ENCODE data around the gene CREBRF. TPM values are rescaled to one million over a fixed set of nuclear protein-coding genes. Genes with fewer than 3 reads are reported as not detected.

CREBRF gene
- total and polyA plus RNA-seq, 9 of the 15 experiments (the other 6 are each of a cell fraction or from before 2014, with no cell fraction given): 1.1 to 4.9 (median 2.9) TPM

- no peak for TF ChIP-seq E4F1 (CRISPR knock-in tag; IDR thresholded peaks at IDR 0.05; ENCODE audit: borderline replicate concordance)
- TF ChIP-seq USF1 (CRISPR knock-in tag; IDR thresholded peaks at IDR 0.05): no peak
- no peak for TF ChIP-seq MLX (CRISPR knock-in tag; conservative IDR thresholded peaks at IDR 0.05)
- no peak for TF ChIP-seq RAD21 (CRISPR knock-in tag; conservative IDR thresholded peaks at IDR 0.05 in 1 of 2, IDR thresholded peaks at IDR 0.05 in 1 of 2)
- TF ChIP-seq FOXA3 (CRISPR knock-in tag; conservative IDR thresholded peaks at IDR 0.05 in 1 of 2, IDR thresholded peaks at IDR 0.05 in 1 of 2): peak in 1 of 2 experiments; percentile 90; a peak in 2 of 4 replicates
- TF ChIP-seq MEF2D (tag; conservative IDR thresholded peaks at IDR 0.05; ENCODE audit: low read depth): peak; percentile 60; the same call in 1 of the 2 replicates
- no peak for TF ChIP-seq ZEB2 (IDR thresholded peaks at IDR 0.05)
- no peak for TF ChIP-seq ZNF740 (CRISPR knock-in tag; IDR thresholded peaks at IDR 0.05)
- no peak for TF ChIP-seq ZNF740 (tag; IDR thresholded peaks at IDR 0.05)
- no peak for TF ChIP-seq ZNF124 (CRISPR knock-in tag; IDR thresholded peaks at IDR 0.05)
- TF ChIP-seq THAP7 (CRISPR knock-in tag; IDR thresholded peaks at IDR 0.05): no peak
- no peak for TF ChIP-seq AFF1 (IDR thresholded peaks at IDR 0.05; ENCODE audit: low read depth in 1 of 2, partially characterized antibody in 2 of 2)
- TF ChIP-seq ZBTB43 (CRISPR knock-in tag; IDR thresholded peaks at IDR 0.05): no peak
Observed at GRCh38 chr5:173094012-173094661, 38.0 kb downstream of the CREBRF start (continued).
